ENCODE results near the gene CHRDL1.
"Not testable (repeated sequence)": the region's sequence is repeated elsewhere in the genome, so short reads cannot be mapped to it uniquely, and the experiment has no call there.

CHRDL1 gene

GRCh38 chrX:110795645-110796406, at the start of gene CHRDL1:
CHRDL1 (minus strand) TSS chrX:110795817; CDS start chrX:110792181, 3,636 bp downstream.
- DNase-seq, result no peak

DNA sequence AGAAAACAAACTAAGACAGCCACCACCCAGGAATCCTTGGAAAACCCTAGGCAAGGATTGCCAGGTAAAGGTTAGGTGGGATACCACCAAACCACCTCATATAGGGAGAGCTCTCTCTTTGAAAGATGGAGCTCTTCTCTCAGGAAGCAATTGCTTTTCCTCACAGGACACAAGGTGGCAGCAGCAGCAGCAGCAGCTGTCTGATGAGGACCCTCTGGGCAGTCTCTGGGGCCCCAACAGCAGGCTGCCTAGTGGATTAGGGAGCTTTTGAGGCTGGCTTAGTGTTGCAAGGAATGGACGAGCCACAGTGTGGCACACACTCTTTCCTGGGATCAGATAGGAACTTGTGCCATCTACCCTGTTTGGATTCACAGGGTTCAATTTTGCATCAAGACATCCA, 41.4 kb upstream of the CHRDL1 start:
- DNase-seq, result no peak

GRCh38 chrX:110836451-110836850, 40.8 kb upstream of the CHRDL1 start:
- no peak for DNase-seq

DNA sequence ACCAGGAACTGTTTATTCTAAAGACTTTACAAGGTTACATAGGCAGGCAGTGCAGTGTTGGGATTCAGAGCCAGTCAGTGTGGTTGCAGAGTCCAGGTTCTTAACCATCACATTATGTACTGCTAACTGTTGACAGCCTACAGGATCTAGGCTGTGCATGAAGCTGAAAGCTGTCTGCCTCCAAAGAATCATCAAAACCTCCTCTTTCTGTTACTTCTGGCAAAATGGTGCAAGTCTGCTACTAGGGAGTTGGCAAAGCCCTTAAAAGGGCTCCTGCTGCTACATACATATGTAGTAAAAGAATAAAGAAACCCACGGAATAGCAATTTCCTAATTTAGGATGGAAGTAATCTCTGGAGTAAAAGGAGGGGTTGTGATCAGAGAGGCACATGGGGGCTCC, 40.4 kb upstream of the CHRDL1 start:
- no peak for DNase-seq

- DNase-seq, result no peak
Observed at GRCh38 chrX:110825972-110826371, 30.4 kb upstream of the CHRDL1 start.

GRCh38 chrX:110816543-110816942, 20.9 kb upstream of the CHRDL1 start:
- DNase-seq, result not testable (repeated sequence)

DNA sequence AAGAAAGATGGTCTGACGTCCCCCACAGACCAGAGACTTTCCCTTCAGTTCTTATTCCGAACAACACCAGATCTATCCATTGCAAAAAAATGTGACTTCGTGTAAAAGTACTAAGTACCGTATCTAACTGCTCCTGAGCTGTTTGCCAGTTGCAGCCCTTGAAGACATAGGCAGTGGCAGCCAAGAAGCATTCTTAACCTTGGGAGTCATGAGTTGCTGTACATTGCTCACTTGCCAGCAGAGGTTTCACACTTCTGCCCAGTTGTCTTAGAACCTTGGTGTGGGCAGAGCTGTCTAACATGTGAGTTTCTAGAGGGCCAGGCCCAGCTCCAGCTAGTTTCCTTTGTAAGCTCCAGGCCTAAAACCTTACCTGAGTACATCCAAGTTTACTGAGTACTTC, 10.5 kb upstream of the CHRDL1 start:
- no peak for DNase-seq

- no peak for DNase-seq
Observed at GRCh38 chrX:110805303-110805702, 9.7 kb upstream of the CHRDL1 start.

- no peak for DNase-seq
Observed at GRCh38 chrX:110804446-110804845, 8.8 kb upstream of the CHRDL1 start.

DNA sequence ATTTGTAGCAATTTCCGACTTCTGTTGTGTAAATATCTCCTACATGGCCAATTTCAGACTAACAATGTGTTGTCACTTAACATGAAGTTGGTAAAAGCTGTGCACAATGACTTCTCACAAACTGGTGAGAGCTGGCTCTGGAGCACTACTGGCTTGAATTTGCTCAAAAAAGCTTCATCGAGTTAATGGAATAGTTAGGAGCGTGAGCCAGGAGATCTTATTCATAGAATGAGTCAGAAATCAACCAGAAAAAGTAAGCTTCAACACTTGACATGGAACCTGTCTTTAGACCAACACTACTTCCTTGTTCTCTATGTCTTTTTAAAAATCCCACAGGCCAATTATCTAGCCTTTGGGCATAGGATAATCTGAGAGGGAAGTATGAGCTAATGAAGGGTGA, 7.9 kb upstream of the CHRDL1 start:
- DNase-seq, result no peak

GRCh38 chrX:110796407-110796697, 735 bp upstream of the CHRDL1 start:
- no peak for DNase-seq

DNA sequence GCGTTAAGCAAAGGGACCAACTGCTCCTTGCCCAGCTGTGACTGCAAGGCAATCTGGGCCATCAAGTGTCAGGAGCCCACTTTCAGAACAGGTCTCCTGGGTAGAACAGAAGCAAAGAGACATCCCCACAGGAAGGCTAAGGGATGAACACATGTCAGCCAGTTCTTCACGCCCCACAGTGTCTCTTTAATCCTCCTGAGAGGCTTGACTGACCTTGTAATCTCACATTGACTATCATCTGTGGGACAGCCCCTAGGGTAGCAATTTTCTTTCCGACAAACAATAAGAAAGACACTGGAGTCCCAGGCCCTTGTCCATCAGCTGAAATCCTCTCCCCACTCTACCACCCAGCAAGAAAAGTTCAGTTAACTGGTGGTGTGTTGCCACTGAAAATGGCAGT, 1.0 kb downstream of the CHRDL1 start:
- no peak for DNase-seq

GRCh38 chrX:110791071-110791470, 4.5 kb downstream of the CHRDL1 start:
- DNase-seq, result no peak

- no peak for DNase-seq
Observed at GRCh38 chrX:110786486-110786885, 9.1 kb downstream of the CHRDL1 start.

DNA sequence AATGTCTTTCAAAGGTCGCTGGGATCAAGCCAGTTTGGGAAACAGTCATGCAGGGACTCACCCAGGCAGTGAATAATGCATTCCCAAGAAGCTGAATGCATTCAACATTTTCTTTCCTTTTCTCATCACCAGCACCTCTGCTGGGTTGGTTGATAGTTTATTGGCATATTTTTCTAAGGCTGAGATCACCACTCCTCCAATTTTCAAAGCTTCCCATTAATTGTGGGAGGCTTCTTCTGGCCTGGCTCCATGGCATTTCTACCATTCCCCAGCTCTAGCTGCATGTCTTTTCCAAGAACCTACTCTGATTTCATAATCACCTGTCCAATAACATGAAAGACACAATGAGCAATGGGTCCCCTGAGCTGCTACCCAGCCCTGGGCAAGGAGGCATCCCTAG, 35.8 kb downstream of the CHRDL1 start:
- DNase-seq, result no peak

DNA sequence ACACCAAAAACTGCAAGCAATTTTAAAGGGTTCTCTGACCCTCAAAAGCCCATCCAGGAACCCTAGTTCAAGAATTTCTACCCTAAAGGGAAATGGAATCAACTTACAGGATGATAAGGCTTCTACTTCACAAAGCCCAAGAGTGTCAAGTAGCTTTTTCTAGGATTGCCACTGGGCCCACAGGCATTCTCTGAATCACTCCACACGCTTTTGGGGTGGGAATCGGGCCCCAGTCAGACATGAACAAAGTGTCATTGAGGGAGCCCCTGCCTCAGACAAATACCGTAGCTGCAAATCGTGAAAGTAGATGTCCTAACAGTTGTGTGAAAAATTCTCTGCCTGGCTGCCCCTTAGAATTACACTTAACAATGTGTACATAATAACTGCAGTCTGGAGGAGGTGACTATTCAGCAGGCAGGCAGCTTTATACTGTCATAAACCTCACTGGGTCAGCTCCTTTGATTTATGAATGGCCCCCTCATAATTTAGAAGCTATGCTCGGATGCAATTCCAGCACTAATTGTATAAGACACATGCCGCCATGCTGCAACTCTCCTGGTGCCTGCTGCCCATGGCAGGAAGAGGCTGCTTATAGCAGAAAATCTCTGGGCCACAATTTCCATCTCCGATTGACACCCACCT, 36.7 kb downstream of the CHRDL1 start:
- DNase-seq, result no peak

- DNase-seq, result no peak
Observed at GRCh38 chrX:110755611-110756010, 40.0 kb downstream of the CHRDL1 start.

- no peak for DNase-seq
Observed at GRCh38 chrX:110755061-110755460, 40.6 kb downstream of the CHRDL1 start.

DNA sequence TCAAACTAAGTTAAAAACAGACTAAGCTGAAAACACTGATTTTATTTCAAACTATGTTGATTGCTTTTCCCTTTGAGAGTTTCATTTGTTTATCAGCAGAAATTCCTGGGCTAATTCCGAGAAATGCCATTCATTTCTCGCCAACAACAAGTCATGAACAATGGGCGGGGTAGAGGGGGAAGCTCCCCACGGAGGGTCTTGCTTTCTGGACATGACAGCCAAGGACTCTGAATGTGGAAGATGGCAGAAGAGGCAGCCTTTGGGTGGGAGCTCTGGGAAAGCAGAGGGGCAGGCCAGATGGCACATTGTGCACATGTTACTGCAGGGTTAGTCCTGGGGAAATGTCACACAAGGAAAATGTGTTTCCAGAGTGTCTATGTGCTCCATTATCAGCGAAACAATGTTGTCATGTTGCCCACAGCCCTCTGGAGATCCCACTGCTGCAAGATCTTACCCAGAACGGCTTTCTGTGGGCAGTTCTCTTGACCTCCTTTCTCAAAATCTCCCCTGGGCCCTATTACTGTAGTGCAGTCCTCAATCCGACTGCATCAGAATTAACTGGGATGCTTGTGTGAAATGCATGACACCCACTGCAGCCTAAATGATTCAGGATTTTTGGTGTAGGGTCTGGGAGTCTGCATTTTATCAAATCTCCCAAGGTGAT, 45.0 kb downstream of the CHRDL1 start:
- DNase-seq, result no peak

DNA sequence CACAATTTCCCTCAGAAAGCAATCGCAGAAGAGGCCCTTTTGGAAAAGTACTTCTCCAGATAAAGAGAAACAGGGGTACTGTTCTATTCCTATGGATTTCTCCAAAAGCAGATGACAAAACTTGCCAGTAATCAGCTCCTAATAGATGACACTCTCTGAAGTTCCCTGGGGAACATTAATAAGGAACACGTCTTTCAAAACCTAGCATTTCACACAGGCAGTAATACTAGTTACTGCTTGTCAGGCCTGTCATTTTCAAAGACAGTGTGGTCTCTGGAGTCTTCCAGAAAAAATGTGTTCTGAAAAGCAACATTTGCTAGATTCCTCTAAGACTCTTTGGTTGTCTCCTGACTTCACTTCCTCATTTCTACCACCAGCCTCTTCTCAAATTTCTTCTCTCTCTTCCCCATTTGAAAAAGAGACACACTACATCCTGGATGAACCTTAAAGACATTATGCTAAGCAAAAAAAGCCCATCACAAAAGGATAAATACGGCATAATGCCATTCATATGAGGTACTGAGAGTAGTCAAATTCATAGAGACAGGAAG, 47.3 kb downstream of the CHRDL1 start:
- DNase-seq, result no peak

DNA sequence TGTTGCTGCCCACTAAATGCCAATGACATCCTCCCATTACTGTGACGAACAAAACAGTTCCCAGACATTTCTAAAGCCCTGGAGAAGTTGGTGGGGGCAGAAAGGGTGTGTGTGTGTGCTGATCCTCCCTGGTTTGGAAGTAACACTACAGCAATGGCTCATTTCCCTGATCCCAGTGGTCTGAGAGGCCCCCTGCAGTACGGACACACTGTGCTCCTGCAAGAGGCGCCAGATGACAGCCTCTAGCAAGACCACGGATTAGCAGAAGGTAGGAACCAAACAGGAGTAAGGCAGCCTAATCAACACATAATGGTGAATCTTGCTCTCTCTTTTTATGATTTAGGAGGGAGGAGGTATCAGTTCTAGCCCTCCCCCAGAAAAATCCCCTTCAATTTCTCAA, 49.6 kb downstream of the CHRDL1 start:
- DNase-seq, result no peak

- DNase-seq, result no peak
Observed at GRCh38 chrX:110745288-110745687, 50.3 kb downstream of the CHRDL1 start.

GRCh38 chrX:110743679-110744340, 51.8 kb downstream of the CHRDL1 start:
- DNase-seq, result no peak

All from activated CD4-positive, alpha-beta T cell treated with anti-CD3 and anti-CD28 coated beads for 4 hours (primary cell).